Left ventricle myocardium inferior (tissue), 1 donor: ENCODE measurements around the gene DHRS3. TPM values are rescaled to one million over a fixed set of nuclear protein-coding genes. Genes with fewer than 3 reads are reported as not detected.
A peak's percentile ranks its signal among the peaks of the same experiment; 100 is the strongest.

Experiments
- DNase-seq: peaks from one replicate; pipeline ENCODE4 v3.0.0-alpha.2; 2020
- H3K27ac ChIP-seq: fragments of 200-600 bp; replicated peaks from 2 replicates; pipeline ENCODE4 v1.8.0; 2021
- H3K27me3 ChIP-seq: fragments of 200-600 bp; 2 replicates; pipeline ENCODE4 v1.8.0; 2021; ENCODE audit warnings: low read depth
- H3K36me3 ChIP-seq: fragments of 200-600 bp; 2 replicates; pipeline ENCODE4 v1.8.0; 2021
- H3K4me1 ChIP-seq: fragments of 200-600 bp; 2 replicates; pipeline ENCODE4 v1.8.0; 2021
- H3K4me3 ChIP-seq: fragments of 200-600 bp; 2 replicates; pipeline ENCODE4 v1.8.0; 2021; ENCODE audit warnings: mild to moderate bottlenecking, moderate library complexity
- H3K9me3 ChIP-seq: fragments of 200-600 bp; replicated peaks from 2 replicates; pipeline ENCODE4 v1.8.0; 2021
- intact Hi-C: fragments of 100-400 bp; cut with micrococcal nuclease; formaldehyde crosslinking; loops from one replicate; pipeline ENCODE4 v1.11.0; 2022
- total RNA-seq: library from RNA; stranded (reverse); fragmentation: NEBNext Ultra II Directional; extraction: Animal tissue kit (Norgen Biotek cat#: 25700); gene quantifications from one replicate; pipeline ENCODE4 v1.2.1, GENCODE V29; 2021
- TF ChIP-seq, protein P1 (sequence below): fragments of 200-600 bp; IDR thresholded peaks from 2 replicates; pipeline ENCODE4 v1.8.0; 2021; ENCODE audit warnings: antibody characterized with exemption, mild to moderate bottlenecking, borderline replicate concordance
- donor health status: DM: no; HTN: yes; CAD: no; lungs with severe emphysema.

The DHRS3 gene
- total RNA-seq, 1 donor from 2014 or later, result 89.7 TPM

DNA sequence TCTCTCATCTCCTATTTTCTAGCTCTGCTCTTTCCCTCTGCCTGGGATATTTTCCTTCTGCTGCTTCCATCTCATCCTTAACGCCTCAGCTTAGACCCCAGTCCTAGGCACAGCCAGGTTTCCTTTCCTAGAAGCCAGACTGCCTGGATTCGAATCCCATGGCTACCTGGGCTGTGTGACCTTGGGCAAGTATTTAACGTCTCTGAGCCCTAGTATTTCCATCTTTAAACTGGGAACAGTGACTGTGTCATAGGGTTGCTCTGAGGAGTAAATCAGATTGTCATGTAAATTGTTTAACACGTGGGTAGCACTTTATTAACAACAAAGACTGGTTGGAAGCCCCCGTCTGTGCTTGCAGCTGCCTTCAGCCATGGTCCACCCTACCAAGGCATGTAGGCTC lies 18.4 kb downstream of the DHRS3 start:
- TF ChIP-seq, protein P1, sequence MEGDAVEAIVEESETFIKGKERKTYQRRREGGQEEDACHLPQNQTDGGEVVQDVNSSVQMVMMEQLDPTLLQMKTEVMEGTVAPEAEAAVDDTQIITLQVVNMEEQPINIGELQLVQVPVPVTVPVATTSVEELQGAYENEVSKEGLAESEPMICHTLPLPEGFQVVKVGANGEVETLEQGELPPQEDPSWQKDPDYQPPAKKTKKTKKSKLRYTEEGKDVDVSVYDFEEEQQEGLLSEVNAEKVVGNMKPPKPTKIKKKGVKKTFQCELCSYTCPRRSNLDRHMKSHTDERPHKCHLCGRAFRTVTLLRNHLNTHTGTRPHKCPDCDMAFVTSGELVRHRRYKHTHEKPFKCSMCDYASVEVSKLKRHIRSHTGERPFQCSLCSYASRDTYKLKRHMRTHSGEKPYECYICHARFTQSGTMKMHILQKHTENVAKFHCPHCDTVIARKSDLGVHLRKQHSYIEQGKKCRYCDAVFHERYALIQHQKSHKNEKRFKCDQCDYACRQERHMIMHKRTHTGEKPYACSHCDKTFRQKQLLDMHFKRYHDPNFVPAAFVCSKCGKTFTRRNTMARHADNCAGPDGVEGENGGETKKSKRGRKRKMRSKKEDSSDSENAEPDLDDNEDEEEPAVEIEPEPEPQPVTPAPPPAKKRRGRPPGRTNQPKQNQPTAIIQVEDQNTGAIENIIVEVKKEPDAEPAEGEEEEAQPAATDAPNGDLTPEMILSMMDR, result no peak
- Histone ChIP-seq H3K36me3 (no peaks in the 10 kb centered on the region), H3K9me3 (no peaks in the 10 kb centered on the region), H3K4me3 (no peak overlapping the region), H3K27me3 (no peaks in the 10 kb centered on the region), H3K27ac (peak overlapping the region; percentile 93), H3K4me1 (peaks cover 100% of the 10 kb centered on the region)
- intact Hi-C loops, result loop anchor here (2.0 kb wide), 1 partner anchor 15 kb away; no protein-coding TSS in a partner anchor
- no peak for DNase-seq

DNA sequence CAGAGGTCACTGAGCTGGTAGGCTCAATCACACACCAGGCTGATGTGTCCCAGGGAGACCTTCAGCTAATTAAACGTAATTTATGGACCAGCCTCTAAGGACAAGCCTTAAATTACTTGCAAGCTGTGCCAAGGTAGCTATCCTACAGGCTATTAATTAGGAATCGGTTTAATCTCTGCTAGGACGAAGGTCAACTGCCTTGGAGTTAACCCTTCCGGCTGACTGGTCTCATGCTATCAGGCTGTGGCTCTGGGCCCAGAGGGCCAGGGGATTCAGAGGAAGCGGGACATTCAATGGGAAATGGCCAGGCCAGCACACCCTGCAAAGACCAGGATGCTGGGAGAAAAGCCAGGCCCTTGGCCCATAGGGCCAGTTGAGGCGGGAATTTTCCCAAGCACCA lies 19.0 kb downstream of the DHRS3 start:
- Histone ChIP-seq H3K27me3 (no peaks in the 10 kb centered on the region), H3K36me3 (no peaks in the 10 kb centered on the region), H3K9me3 (no peaks in the 10 kb centered on the region), H3K4me1 (peaks cover 100% of the 10 kb centered on the region), H3K4me3 (no peak overlapping the region), H3K27ac (peak overlapping the region; percentile 93)
- intact Hi-C loops, result no loop called here
- DNase-seq, result no peak
- TF ChIP-seq, protein P1, result no peak

DNA sequence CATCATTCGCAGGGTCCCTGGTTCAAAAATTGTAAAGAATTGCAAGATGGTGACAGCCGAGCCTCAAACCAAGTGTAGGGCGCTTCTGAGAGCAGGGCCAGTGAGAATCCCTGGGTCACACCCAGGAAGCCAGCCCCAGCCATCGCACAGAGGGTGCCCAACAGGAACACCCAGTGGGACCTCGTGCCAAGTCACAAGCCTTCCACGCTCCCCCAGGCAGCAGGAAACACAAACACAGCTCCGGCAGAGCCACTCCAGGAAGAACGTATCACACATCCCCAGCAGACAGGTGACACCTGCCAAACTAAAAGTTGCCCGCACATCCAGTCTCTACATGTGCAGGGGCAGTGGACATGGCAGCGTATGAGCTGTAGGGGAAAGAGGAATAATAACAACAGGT lies 20.2 kb downstream of the DHRS3 start:
- DNase-seq, result peak; percentile 77
- H3K4me1 ChIP-seq, result peaks cover 100% of the 10 kb centered on the region
- TF ChIP-seq, protein P1, result no peak

DNA sequence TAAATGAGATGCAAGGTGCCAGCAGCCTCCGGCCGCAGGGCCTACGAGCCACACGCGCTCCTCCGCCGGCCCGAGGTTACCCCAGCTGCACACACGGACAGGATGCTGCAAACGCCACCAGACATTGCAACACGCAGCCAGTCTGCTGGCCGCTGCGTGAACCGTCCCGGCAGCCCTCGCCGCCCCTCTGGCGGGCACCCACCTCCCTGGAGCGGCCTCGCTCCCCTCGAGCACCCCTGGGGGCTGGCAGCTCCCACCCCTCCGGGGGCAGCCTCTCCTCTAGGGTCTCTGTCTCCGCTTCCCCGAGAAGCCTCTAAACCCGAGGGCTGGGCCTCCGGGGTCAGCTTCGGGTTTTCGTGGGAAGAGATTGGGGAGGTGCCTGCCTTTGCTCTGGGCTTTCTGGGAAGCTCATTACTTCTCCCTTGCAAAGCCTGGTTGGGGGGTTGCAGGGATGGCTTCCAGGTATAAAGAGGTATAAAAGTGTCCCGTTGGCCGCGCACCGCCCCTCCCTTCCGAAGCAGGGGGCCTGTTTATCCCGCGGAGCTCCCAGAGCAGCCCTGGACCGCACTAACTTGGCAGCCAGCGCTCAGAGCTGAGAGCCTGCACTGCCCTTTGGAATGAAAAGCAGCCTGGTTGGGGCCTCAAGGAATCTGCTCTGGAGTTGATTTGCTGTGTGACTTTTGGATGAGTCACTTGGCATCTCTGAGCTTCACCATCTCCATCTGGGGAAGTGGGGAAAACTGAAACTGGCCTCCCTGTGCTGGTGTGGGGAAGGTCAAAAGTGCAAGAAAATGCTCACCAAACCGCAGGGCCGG lies 21.8 kb downstream of the DHRS3 start:
- H3K27me3 ChIP-seq, result no peaks in the 10 kb centered on the region
- H3K4me3 ChIP-seq, result peak overlapping the region; percentile 54
- TF ChIP-seq, protein P1, result no peak
- peak; percentile 91 for DNase-seq
- peak overlapping the region; percentile 93 for H3K27ac ChIP-seq
- intact Hi-C loops, result no loop called here
- H3K36me3 ChIP-seq, result peaks cover 8% of the 10 kb centered on the region
- peaks cover 100% of the 10 kb centered on the region for H3K4me1 ChIP-seq
- H3K9me3 ChIP-seq, result no peaks in the 10 kb centered on the region

More for the DNA sequence above, 20.2 kb downstream of the DHRS3 start:
- Histone ChIP-seq H3K27ac (peak overlapping the region; percentile 93), H3K36me3 (no peaks in the 10 kb centered on the region), H3K9me3 (no peaks in the 10 kb centered on the region), H3K4me3 (no peak overlapping the region), H3K27me3 (no peaks in the 10 kb centered on the region)
- intact Hi-C loops, result no loop called here

DNA sequence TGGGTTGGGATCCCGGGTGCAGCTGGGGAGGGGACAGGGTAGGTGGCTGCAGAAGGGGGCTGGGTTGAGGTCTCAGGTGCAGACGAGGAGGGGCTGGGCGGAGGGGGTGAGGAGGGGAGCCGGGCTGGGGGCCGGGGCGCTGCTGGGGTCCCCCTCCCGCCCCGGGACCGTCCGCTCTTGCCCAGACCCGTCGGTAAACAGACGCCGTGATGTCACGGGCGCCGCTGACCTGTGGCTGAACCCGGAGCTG lies 22.3 kb downstream of the DHRS3 start:
- TF ChIP-seq, protein P1, result no peak
- Histone ChIP-seq H3K36me3 (peaks cover 8% of the 10 kb centered on the region), H3K4me1 (peaks cover 100% of the 10 kb centered on the region), H3K27me3 (no peaks in the 10 kb centered on the region), H3K27ac (peak overlapping the region; percentile 93), H3K4me3 (peak overlapping the region; percentile 54), H3K9me3 (no peaks in the 10 kb centered on the region)
- no peak for DNase-seq
- intact Hi-C loops, result no loop called here
